HepG2 (cell line): ENCODE data around the gene CTCF. TPM values are rescaled to one million over a fixed set of nuclear protein-coding genes. Genes with fewer than 3 reads are reported as not detected.

ENCODE experiments used
- ADNP ChIP-seq: sonication (generic); formaldehyde crosslinking; IDR thresholded peaks from 2 replicates; pipeline ENCODE4 v1.4.0; 2020; ENCODE audit warnings: missing genetic modification reagents
- GATAD1 ChIP-seq: IDR thresholded peaks from 2 replicates; pipeline ENCODE4 v1.6.1; 2016; ENCODE audit warnings: missing genetic modification reagents, missing compliant biosample characterization
- GPN1 ChIP-seq: sonication (generic); formaldehyde crosslinking; IDR thresholded peaks from 2 replicates; pipeline ENCODE4 v1.5.1; 2020; ENCODE audit warnings: missing genetic modification reagents, borderline replicate concordance
- HCFC1 ChIP-seq: fragments of 150-350 bp; IDR thresholded peaks from 2 replicates; pipeline ENCODE4 v1.6.1; 2014; ENCODE audit warnings: low read depth, low read length
- KLF15 ChIP-seq: sonication (generic); formaldehyde crosslinking; IDR thresholded peaks from 2 replicates; pipeline ENCODE4 v1.8.1; 2023; ENCODE audit warnings: borderline replicate concordance, mild to moderate bottlenecking, inconsistent platforms, missing genetic modification reagents, mixed read lengths
- MTF1 ChIP-seq: sonication (generic); formaldehyde crosslinking; IDR thresholded peaks from 2 replicates; pipeline ENCODE4 v1.5.0; 2020; ENCODE audit warnings: missing genetic modification reagents
- MXI1 ChIP-seq: IDR thresholded peaks from 3 replicates; pipeline ENCODE4 v1.6.1; 2012; ENCODE audit warnings: low read depth, low read length, inconsistent platforms, borderline replicate concordance
- NFIC ChIP-seq: IDR thresholded peaks from 2 replicates; pipeline ENCODE4 v1.6.1; 2012; ENCODE audit warnings: mild to moderate bottlenecking, low read length, inconsistent platforms
- PHB2 ChIP-seq: fragments of 450-650 bp; IDR thresholded peaks from 2 replicates; pipeline ENCODE4 v1.6.1; 2018; ENCODE audit not compliant: partially characterized antibody
- PHF8 ChIP-seq: sonication (generic); formaldehyde crosslinking; IDR thresholded peaks from 2 replicates; pipeline ENCODE4 v1.5.0; 2020; ENCODE audit warnings: missing genetic modification reagents
- POLR2A ChIP-seq, 2 experiments: IDR thresholded peaks; 2 replicates each; pipeline ENCODE4 v1.6.1; 2011; ENCODE audit warnings: low read depth in 2 of 2, low read length in 2 of 2, mild to moderate bottlenecking in 1 of 2, moderate library complexity in 1 of 2; ENCODE audit not compliant: insufficient read depth in 1 of 2
- RFX5 ChIP-seq: IDR thresholded peaks from 2 replicates; pipeline ENCODE4 v1.6.1; 2011; ENCODE audit warnings: low read depth, low read length, improper control_type of control experiment
- TRIM24 ChIP-seq: sonication (generic); formaldehyde crosslinking; IDR thresholded peaks from 2 replicates; pipeline ENCODE4 v1.8.0; 2022; ENCODE audit warnings: mild to moderate bottlenecking, missing genetic modification reagents
- ZFX ChIP-seq: sonication (generic); formaldehyde crosslinking; IDR thresholded peaks from 2 replicates; pipeline ENCODE4 v1.4.0; 2020; ENCODE audit warnings: mild to moderate bottlenecking, low read depth, missing genetic modification reagents, moderate library complexity
- ZNF138 ChIP-seq: sonication (generic); formaldehyde crosslinking; IDR thresholded peaks from 2 replicates; pipeline ENCODE4 v1.5.0; 2020; ENCODE audit warnings: mild to moderate bottlenecking, low read depth, missing genetic modification reagents
- ZNF180 ChIP-seq: sonication (generic); formaldehyde crosslinking; IDR thresholded peaks from 2 replicates; pipeline ENCODE4 v1.4.0; 2020; ENCODE audit warnings: low read depth, missing genetic modification reagents, borderline replicate concordance
- ZNF496 ChIP-seq: sonication (generic); formaldehyde crosslinking; IDR thresholded peaks from 2 replicates; pipeline ENCODE4 v1.8.1; 2023; ENCODE audit warnings: mild to moderate bottlenecking, moderate library complexity, missing genetic modification reagents; ENCODE audit not compliant: insufficient replicate concordance
- ZNF546 ChIP-seq: sonication (generic); formaldehyde crosslinking; conservative IDR thresholded peaks from 2 replicates; pipeline ENCODE4 v1.8.1; 2023; ENCODE audit warnings: mild to moderate bottlenecking, missing genetic modification reagents
- ZNF570 ChIP-seq: sonication (generic); formaldehyde crosslinking; IDR thresholded peaks from 2 replicates; pipeline ENCODE4 v1.4.0; 2020; ENCODE audit warnings: mild to moderate bottlenecking, missing genetic modification reagents, borderline replicate concordance
- ZNF672 ChIP-seq: sonication (generic); formaldehyde crosslinking; IDR thresholded peaks from 2 replicates; pipeline ENCODE4 v1.8.1; 2022; ENCODE audit warnings: missing genetic modification reagents
- polyA plus RNA-seq, 8 experiments: library from polyadenylated mRNA; depleted of rRNA in 3 of 8; stranded (reverse) in 7 of 8; unstranded in 1 of 8; fragments of >200 nt; fragmentation: Illumina TruSeq in 4 of 8; extraction: Trizol in 4 of 8; gene quantifications; 2 replicates each; pipeline versions ENCODE4 v1.2.1 to v1.2.3, GENCODE V29; 2011 to 2016; ENCODE audit warnings: low read depth in 4 of 8, missing spikeins in 1 of 8, mixed read lengths in 1 of 8; ENCODE audit not compliant: insufficient read depth in 1 of 8
- total RNA-seq, 5 experiments: library from RNA; depleted of rRNA; stranded (reverse); fragments of >200 nt; fragmentation: Illumina TruSeq; extraction: Trizol; gene quantifications; 2 replicates each; pipeline ENCODE4 v1.2.3, GENCODE V29; 2016; ENCODE audit warnings: low read depth in 1 of 5
- TF ChIP-seq, protein P1 (sequence below), 2 experiments: sonication (generic) in 1 of 2; formaldehyde crosslinking in 1 of 2; IDR thresholded peaks; 2 replicates each; pipeline versions ENCODE4 v1.4.0 to v1.6.1; 2018 to 2020; ENCODE audit warnings: missing genetic modification reagents in 2 of 2, borderline replicate concordance in 1 of 2, low read depth in 1 of 2, mild to moderate bottlenecking in 1 of 2, missing biosample characterization in 1 of 2
- TF ChIP-seq, protein P2 (sequence below): sonication (generic); formaldehyde crosslinking; IDR thresholded peaks from 2 replicates; pipeline ENCODE4 v1.5.1; 2020; ENCODE audit warnings: missing genetic modification reagents, mild to moderate bottlenecking, borderline replicate concordance
- TF ChIP-seq, protein P3 (sequence below): sonication (generic); formaldehyde crosslinking; IDR thresholded peaks from 2 replicates; pipeline ENCODE4 v1.8.0; 2022; ENCODE audit warnings: missing genetic modification reagents, low read depth, mild to moderate bottlenecking, borderline replicate concordance
- TF ChIP-seq, protein P4 (sequence below): sonication (generic); formaldehyde crosslinking; conservative IDR thresholded peaks from 2 replicates; pipeline ENCODE4 v1.4.0; 2020; ENCODE audit warnings: missing genetic modification reagents
- TF ChIP-seq, protein P5 (sequence below): sonication (generic); formaldehyde crosslinking; IDR thresholded peaks from 2 replicates; pipeline ENCODE4 v1.4.0; 2020; ENCODE audit warnings: mild to moderate bottlenecking, missing genetic modification reagents

Gene CTCF
- total and polyA plus RNA-seq, 2 of the 13 experiments (the other 11 are each of a cell fraction or from before 2014, with no cell fraction given): 19.5 to 37.5 TPM

DNA sequence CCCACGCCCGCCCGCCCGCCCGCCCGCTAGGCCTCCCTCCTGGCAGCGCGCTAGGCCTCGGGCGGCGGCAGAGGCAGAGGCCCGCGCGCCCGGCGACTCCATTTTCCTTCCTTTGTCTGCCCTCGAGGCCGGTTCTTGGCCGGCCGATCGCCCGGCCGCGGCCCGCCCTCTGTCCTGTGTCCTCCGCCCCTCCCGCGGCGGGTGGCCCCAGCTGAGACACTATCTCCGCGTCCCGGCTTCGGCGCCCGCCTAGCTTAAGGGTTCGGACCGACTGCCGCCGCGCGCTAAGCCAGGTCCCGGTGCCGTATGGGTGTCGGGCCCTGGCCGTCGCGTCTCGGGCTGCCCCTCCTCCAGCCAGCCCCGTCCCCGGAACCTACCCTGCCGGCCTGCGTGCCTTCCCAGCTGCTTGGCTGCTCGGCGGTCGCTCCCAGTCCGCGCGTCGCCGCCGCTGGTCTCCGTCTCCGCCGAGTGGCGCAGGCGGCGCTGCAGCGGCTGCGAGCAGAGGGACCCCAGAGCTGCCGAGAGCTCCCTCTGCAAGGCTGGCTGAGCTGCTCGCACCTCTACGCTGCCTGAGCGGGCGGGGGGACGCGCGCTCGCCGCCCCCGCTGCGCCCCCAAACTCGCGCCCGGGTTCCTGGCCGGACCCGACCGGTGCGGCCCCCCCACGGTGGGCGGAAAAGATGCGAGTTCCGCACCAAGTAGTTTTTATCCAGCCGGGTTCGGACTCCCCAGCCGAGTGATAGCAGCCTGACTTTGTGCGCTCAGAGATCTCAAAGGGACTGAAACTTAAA lies 787 bp downstream of the CTCF start (continued):
- TF ChIP-seq TRIM24 (CRISPR knock-in tag): no peak
- no peak for TF ChIP-seq ADNP (CRISPR knock-in tag)
- TF ChIP-seq ZNF138 (CRISPR knock-in tag): no peak
- peak; percentile 57; the same call in 1 of the 2 replicates for TF ChIP-seq ZNF546
- TF ChIP-seq, protein P1, sequence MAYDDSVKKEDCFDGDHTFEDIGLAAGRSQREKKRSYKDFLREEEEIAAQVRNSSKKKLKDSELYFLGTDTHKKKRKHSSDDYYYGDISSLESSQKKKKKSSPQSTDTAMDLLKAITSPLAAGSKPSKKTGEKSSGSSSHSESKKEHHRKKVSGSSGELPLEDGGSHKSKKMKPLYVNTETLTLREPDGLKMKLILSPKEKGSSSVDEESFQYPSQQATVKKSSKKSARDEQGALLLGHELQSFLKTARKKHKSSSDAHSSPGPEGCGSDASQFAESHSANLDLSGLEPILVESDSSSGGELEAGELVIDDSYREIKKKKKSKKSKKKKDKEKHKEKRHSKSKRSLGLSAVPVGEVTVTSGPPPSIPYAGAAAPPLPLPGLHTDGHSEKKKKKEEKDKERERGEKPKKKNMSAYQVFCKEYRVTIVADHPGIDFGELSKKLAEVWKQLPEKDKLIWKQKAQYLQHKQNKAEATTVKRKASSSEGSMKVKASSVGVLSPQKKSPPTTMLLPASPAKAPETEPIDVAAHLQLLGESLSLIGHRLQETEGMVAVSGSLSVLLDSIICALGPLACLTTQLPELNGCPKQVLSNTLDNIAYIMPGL (CRISPR knock-in tag; IDR thresholded peaks at IDR 0.05; ENCODE audit: borderline replicate concordance in 1 of 2, low read depth in 1 of 2): peak; percentile 98 to 100
- no peak for TF ChIP-seq PHB2
- TF ChIP-seq PHF8 (CRISPR knock-in tag): peak; percentile 89
- TF ChIP-seq ZNF180 (CRISPR knock-in tag): no peak; the same call in 1 of the 2 replicates
- TF ChIP-seq MTF1 (CRISPR knock-in tag): no peak
- TF ChIP-seq NFIC: no peak
- TF ChIP-seq ZNF570 (CRISPR knock-in tag): no peak
- TF ChIP-seq ZNF496 (CRISPR knock-in tag): no peak
- TF ChIP-seq, protein P2, sequence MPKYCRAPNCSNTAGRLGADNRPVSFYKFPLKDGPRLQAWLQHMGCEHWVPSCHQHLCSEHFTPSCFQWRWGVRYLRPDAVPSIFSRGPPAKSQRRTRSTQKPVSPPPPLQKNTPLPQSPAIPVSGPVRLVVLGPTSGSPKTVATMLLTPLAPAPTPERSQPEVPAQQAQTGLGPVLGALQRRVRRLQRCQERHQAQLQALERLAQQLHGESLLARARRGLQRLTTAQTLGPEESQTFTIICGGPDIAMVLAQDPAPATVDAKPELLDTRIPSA: no peak; the same call in 1 of the 2 replicates
- TF ChIP-seq, protein P3, sequence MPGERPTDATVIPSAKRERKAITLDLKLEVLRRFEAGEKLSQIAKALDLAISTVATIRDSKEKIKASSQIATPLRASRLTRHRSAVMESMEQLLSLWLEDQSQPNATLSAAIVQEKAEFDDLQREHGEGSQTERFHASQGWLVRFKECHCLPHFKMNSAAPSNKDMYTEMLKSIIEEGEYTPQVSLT: no peak; the same call in 1 of the 2 replicates
- TF ChIP-seq ZNF672: no peak
- peak; percentile 44 to 69; a peak in 3 of 4 replicates for TF ChIP-seq POLR2A (IDR thresholded peaks at IDR 0.05; ENCODE audit: insufficient read depth in 1 of 2, low read depth in 2 of 2, low read length in 2 of 2)
- TF ChIP-seq GPN1 (CRISPR knock-in tag): no peak
- peak; percentile 92 for TF ChIP-seq ZFX (CRISPR knock-in tag)
- TF ChIP-seq, protein P4, sequence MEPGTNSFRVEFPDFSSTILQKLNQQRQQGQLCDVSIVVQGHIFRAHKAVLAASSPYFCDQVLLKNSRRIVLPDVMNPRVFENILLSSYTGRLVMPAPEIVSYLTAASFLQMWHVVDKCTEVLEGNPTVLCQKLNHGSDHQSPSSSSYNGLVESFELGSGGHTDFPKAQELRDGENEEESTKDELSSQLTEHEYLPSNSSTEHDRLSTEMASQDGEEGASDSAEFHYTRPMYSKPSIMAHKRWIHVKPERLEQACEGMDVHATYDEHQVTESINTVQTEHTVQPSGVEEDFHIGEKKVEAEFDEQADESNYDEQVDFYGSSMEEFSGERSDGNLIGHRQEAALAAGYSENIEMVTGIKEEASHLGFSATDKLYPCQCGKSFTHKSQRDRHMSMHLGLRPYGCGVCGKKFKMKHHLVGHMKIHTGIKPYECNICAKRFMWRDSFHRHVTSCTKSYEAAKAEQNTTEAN (CRISPR knock-in tag): peak; percentile 61
- TF ChIP-seq MXI1: no peak
- TF ChIP-seq KLF15 (CRISPR knock-in tag): 0 out of 2 replicates have a peak, but pooled peaks have one; percentile 18
- TF ChIP-seq HCFC1: 0 out of 2 replicates have a peak, but pooled peaks have one; percentile 25
- TF ChIP-seq, protein P5, sequence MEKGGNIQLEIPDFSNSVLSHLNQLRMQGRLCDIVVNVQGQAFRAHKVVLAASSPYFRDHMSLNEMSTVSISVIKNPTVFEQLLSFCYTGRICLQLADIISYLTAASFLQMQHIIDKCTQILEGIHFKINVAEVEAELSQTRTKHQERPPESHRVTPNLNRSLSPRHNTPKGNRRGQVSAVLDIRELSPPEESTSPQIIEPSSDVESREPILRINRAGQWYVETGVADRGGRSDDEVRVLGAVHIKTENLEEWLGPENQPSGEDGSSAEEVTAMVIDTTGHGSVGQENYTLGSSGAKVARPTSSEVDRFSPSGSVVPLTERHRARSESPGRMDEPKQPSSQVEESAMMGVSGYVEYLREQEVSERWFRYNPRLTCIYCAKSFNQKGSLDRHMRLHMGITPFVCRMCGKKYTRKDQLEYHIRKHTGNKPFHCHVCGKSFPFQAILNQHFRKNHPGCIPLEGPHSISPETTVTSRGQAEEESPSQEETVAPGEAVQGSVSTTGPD (CRISPR knock-in tag): no peak
- no peak for TF ChIP-seq GATAD1
- no peak for TF ChIP-seq RFX5
